ENCODE data around the gene PTCH1.

- TF ChIP-seq CTCF (IDR thresholded peaks at IDR 0.05; ENCODE audit: low read depth, low read length): no peak
- no peak for TF ChIP-seq EZH2phosphoT487 (IDR thresholded peaks at IDR 0.05; ENCODE audit: low read depth)
Observed at GRCh38 chr9:95498641-95499040, 18.1 kb downstream of the PTCH1 start.
